Hepatocyte (in vitro differentiated cells): ENCODE results near the gene EIF2D. TPM values are rescaled to one million over a fixed set of nuclear protein-coding genes. Genes with fewer than 3 reads are reported as not detected.

ENCODE experiments used
- DNase-seq: peaks from one replicate; pipeline ENCODE4 v3.0.0-alpha.2; 2016; ENCODE audit warnings: low spot score
- H2AFZ ChIP-seq: fragments of 200-600 bp; sonication (generic); 2 replicates; pipeline ENCODE4 v1.6.0; 2016; ENCODE audit warnings: antibody characterized with exemption, mild to moderate bottlenecking
- H3K27ac ChIP-seq: fragments of 200-600 bp; sonication (generic); 2 replicates; pipeline ENCODE4 v1.5.1; 2016; ENCODE audit warnings: mild to moderate bottlenecking
- H3K27me3 ChIP-seq: fragments of 200-600 bp; sonication (generic); 2 replicates; pipeline ENCODE4 v1.6.1; 2016
- H3K36me3 ChIP-seq: fragments of 200-600 bp; sonication (generic); replicated peaks from 2 replicates; pipeline ENCODE4 v1.5.1; 2016; ENCODE audit warnings: low read depth; ENCODE audit not compliant: insufficient read depth
- H3K4me1 ChIP-seq: fragments of 200-600 bp; sonication (generic); 2 replicates; pipeline ENCODE4 v1.5.1; 2016; ENCODE audit warnings: mild to moderate bottlenecking, moderate library complexity; ENCODE audit not compliant: insufficient read depth
- H3K4me2 ChIP-seq: fragments of 200-600 bp; sonication (generic); 2 replicates; pipeline ENCODE4 v1.6.0; 2016
- H3K4me3 ChIP-seq: fragments of 200-600 bp; sonication (generic); 2 replicates; pipeline ENCODE4 v1.5.1; 2016; ENCODE audit warnings: mild to moderate bottlenecking
- H3K79me2 ChIP-seq: fragments of 200-600 bp; sonication (generic); 2 replicates; pipeline ENCODE4 v1.6.0; 2017; ENCODE audit warnings: mild to moderate bottlenecking
- H3K9me2 ChIP-seq: fragments of 200-600 bp; sonication (generic); replicated peaks from 2 replicates; pipeline ENCODE4 v1.6.0; 2017; ENCODE audit warnings: mild to moderate bottlenecking; ENCODE audit not compliant: insufficient read depth
- H3K9me3 ChIP-seq: fragments of 200-600 bp; sonication (generic); 2 replicates; pipeline ENCODE4 v1.5.1; 2016; ENCODE audit warnings: low read depth, mild to moderate bottlenecking
- H4K20me1 ChIP-seq: fragments of 200-600 bp; sonication (generic); 2 replicates; pipeline ENCODE4 v1.6.0; 2016; ENCODE audit warnings: mild to moderate bottlenecking; ENCODE audit not compliant: insufficient read depth, poor library complexity, severe bottlenecking
- CTCF ChIP-seq: fragments of 200-600 bp; sonication (generic); IDR thresholded peaks from 2 replicates; pipeline ENCODE4 v1.5.1; 2016; ENCODE audit warnings: antibody characterized with exemption, mild to moderate bottlenecking; ENCODE audit not compliant: poor library complexity
- EZH2 ChIP-seq: fragments of 200-600 bp; sonication (generic); IDR thresholded peaks from 2 replicates; pipeline ENCODE4 v1.6.1; 2016; ENCODE audit warnings: antibody characterized with exemption, mild to moderate bottlenecking, borderline replicate concordance
- EZH2phosphoT487 ChIP-seq: fragments of 200-600 bp; sonication (generic); IDR thresholded peaks from one replicate; pipeline ENCODE4 v1.6.1; 2018; ENCODE audit warnings: antibody characterized with exemption, mild to moderate bottlenecking, low read depth, moderate library complexity; ENCODE audit not compliant: unreplicated experiment, severe bottlenecking
- WGBS: methylation state at CpG from one replicate; pipeline ENCODE4 v1.1.6; 2016; ENCODE audit warnings: low lambda C conversion rate; ENCODE audit errors: missing lambda C conversion rate; 5-methylcytosine and 5-hydroxymethylcytosine counted together
- polyA plus RNA-seq: library from polyadenylated mRNA; unstranded; fragments of >200 nt; fragmentation: Nextera tagmentation; extraction: Ambion mirVana; gene quantifications from 2 replicates; pipeline ENCODE4 v1.2.1, GENCODE V29; 2016
- total RNA-seq: library from RNA; depleted of rRNA; stranded (reverse); fragments of >200 nt; gene quantifications from 2 replicates; pipeline ENCODE4 v1.2.3, GENCODE V29; 2014

The EIF2D gene
- total and polyA plus RNA-seq, 2 experiments from 2014 or later, result 27.7 to 40.4 TPM

- 88% methylated on average over 3 of the region's 3 CpGs for WGBS
- Histone ChIP-seq H2AFZ (no peak overlapping the region), H3K27ac (no peak overlapping the region), H3K9me2 (no peaks in the 10 kb centered on the region), H3K79me2 (no peaks in the 10 kb centered on the region), H4K20me1 (no peaks in the 10 kb centered on the region), H3K4me2 (no peak overlapping the region), H3K9me3 (no peaks in the 10 kb centered on the region), H3K4me1 (no peaks in the 10 kb centered on the region), H3K27me3 (peaks cover 5% of the 10 kb centered on the region), H3K4me3 (no peak overlapping the region), H3K36me3 (no peaks in the 10 kb centered on the region)
- no peak for DNase-seq
- TF ChIP-seq EZH2phosphoT487, result no peak
- TF ChIP-seq CTCF, result no peak
- no peak for TF ChIP-seq EZH2
These were observed 44.7 kb upstream of the EIF2D start for GRCh38 chr1:206656936-206657335.

GRCh38 chr1:206655471-206655882 is 43.2 kb upstream of the EIF2D start:
- H3K4me2 ChIP-seq, result no peak overlapping the region
- H3K9me3 ChIP-seq, result no peaks in the 10 kb centered on the region
- H3K27ac ChIP-seq, result no peak overlapping the region
- 73% methylated on average over 4 of the region's 4 CpGs for WGBS
- no peaks in the 10 kb centered on the region for H3K36me3 ChIP-seq
- no peaks in the 10 kb centered on the region for H3K79me2 ChIP-seq
- no peak overlapping the region for H2AFZ ChIP-seq
- H3K4me1 ChIP-seq, result no peaks in the 10 kb centered on the region
- H3K9me2 ChIP-seq, result no peaks in the 10 kb centered on the region
- no peaks in the 10 kb centered on the region for H3K27me3 ChIP-seq
- H3K4me3 ChIP-seq, result no peak overlapping the region
- H4K20me1 ChIP-seq, result no peaks in the 10 kb centered on the region
- TF ChIP-seq CTCF (no peak), EZH2 (no peak), EZH2phosphoT487 (no peak)
- DNase-seq, result no peak

DNA sequence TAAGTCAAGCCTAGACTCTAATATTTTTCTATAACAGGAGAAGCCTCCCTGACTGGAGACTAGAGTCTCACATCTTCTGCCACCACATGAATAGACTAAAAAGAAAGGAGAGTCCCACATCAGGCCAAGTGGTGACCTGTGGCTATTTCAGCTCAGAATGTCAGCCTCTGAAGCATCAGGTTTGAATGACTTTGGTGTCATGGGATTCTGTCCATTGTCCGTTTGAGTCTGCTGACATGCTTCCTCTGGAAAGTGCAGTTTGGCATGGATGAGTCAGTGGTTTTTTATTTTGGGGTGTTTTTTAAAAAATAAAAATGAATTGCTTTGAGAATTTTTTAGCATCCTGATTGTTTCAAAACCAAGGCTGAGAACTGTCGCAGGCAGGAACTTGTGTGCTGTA is 42.6 kb upstream of the EIF2D start:
- no peak overlapping the region for H2AFZ ChIP-seq
- WGBS, result 90% methylated on average over 2 of the region's 2 CpGs
- H3K27ac ChIP-seq, result no peak overlapping the region

More for the DNA sequence above, 42.6 kb upstream of the EIF2D start:
- Histone ChIP-seq H3K9me2 (no peaks in the 10 kb centered on the region), H3K4me3 (no peak overlapping the region), H4K20me1 (no peaks in the 10 kb centered on the region), H3K4me2 (no peak overlapping the region), H3K9me3 (no peaks in the 10 kb centered on the region), H3K36me3 (no peaks in the 10 kb centered on the region), H3K4me1 (no peaks in the 10 kb centered on the region), H3K27me3 (no peaks in the 10 kb centered on the region), H3K79me2 (no peaks in the 10 kb centered on the region)
- TF ChIP-seq EZH2 (no peak), EZH2phosphoT487 (no peak), CTCF (no peak)
- DNase-seq, result no peak
